HG02970 (cell line): ENCODE measurements around the gene TBX15.
A peak's percentile ranks its signal among the peaks of the same experiment; 100 is the strongest.
"Not testable (repeated sequence)": the region's sequence is repeated elsewhere in the genome, so short reads cannot be mapped to it uniquely, and the experiment has no call there.

Experiments used
- ATAC-seq: cut with Tn5 transposase; IDR thresholded peaks from one replicate; pipeline ENCODE4 v1.9.1; 2021; ENCODE audit warnings: mild to moderate bottlenecking, moderate library complexity, moderate number of reproducible peaks; ENCODE audit not compliant: unreplicated experiment, low FRiP score

TBX15 gene

DNA sequence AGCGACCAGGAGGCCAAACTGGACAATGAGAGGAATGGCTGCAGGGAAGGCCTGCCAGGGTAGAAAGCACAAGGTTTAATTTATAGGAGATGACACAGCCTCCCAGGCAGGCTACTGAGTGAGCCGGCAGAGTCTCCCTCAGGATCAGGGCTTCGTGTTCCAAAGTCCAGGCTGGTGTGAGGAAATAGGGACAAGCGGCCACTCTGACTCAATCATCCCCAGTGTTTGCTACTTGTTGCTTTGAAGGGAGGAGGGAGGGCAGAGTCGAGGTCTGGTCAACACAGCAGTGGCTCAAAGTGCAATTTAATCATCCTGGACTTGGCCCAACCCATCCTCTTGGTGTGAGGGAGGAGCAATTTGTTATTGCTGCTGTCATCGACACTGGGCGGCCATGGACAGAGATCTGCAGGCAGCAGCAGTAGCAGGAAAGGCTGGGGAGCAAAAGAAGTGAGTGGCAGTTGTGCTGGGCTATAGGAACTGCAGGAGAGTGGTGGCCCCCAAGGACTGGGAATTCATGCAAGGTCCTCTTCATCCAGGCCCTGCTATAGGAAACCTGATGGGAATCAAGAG, 27.5 kb downstream of the TBX15 start:
- no peak for ATAC-seq

DNA sequence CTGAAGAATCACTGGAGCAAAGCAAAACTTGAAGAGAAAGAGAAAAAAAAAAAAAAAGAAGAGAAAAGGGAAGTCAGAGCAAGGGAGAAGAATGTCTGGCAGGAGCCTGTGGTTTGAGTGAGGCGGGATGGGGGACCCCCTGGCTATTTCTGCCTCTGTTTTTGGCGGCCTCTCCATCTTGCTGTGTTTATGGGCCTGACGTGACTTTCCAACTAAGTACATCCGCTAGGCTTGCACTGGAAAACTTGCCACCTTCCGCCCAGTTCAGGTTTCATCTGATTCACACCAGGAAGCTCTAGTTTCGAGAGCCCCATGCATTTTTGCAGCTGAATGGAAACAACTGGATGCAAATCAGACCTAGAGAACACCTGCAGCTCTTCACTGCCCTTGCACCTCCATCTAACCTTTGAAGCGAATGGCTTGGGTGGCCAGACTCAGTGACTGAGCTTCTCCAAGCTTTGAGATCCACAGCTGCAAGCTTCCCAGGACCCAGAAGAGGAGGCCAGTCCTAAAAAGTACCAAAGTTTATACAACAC, 28.0 kb downstream of the TBX15 start:
- ATAC-seq, result peak; percentile 82

DNA sequence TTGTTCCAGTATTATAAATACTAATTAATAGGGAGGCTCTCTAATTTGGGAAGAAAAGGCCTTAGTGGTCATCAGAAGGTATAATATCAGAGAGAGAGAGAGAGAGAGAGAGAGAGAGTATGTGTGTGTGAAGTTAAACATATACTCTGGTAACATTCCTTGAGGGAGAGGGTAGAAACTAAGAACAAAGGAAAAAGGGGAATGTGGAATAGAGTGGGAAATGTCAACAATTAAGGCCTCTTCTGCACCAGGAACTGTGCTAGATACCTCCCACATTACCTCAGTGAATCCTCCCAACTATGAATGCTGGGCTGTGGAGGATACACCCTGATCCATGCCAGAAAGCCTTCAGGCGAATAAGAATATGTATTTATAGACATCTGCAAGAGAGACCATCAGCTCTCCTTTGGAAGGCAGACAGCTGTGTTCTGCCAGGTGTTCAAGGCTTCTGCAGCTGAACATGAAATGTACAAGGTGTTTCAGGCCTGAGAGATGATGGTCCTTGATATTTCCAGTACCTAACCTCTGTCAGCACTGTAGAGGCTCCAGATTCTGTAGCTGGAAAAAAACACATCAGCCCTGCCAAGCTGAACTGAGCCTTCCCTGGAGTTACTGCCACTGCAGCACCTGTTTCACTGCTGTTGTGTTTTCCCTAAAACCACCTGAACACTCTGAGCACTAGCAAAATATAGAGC, 29.1 kb downstream of the TBX15 start:
- no peak for ATAC-seq

DNA sequence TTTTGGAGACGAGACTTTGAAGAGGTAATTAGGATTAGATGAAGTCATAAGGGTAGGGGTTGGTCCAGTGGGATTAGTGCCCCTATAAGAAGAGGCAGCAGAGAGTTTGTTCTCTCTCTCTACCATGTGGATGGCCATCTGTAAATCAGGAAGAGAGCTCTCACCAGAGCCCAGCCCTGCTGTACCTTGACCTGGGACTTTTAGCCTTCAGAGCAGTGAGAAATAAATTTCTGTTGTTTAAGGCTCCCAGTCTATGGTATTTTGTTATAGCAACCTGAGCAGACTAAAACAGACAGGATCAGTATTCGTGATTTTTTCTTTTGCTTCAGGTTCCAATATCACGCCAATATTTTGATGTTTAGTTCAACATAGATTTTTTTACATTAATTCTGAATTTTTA, 30.0 kb downstream of the TBX15 start:
- no peak for ATAC-seq

DNA sequence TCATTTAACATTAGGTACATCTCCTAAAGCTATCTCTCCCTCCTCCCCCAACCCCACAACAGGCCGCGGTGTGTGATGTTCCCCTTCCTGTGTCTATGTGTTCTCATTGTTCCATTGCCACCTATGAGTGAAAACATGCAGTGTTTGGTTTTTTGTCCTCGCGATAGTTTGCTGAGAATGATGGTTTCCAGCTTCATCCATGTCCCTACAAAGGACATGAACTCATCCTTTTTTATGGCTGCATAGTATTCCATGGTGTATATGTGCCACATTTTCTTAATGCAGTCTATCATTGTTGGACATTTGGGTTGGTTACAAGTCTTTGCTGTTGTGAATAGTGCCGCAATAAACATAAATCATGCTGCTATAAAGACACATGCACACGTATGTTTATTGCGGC, 30.6 kb downstream of the TBX15 start:
- ATAC-seq, result not testable (repeated sequence)

GRCh38 chr1:118954301-118954905, 33.7 kb downstream of the TBX15 start:
- ATAC-seq, result no peak

DNA sequence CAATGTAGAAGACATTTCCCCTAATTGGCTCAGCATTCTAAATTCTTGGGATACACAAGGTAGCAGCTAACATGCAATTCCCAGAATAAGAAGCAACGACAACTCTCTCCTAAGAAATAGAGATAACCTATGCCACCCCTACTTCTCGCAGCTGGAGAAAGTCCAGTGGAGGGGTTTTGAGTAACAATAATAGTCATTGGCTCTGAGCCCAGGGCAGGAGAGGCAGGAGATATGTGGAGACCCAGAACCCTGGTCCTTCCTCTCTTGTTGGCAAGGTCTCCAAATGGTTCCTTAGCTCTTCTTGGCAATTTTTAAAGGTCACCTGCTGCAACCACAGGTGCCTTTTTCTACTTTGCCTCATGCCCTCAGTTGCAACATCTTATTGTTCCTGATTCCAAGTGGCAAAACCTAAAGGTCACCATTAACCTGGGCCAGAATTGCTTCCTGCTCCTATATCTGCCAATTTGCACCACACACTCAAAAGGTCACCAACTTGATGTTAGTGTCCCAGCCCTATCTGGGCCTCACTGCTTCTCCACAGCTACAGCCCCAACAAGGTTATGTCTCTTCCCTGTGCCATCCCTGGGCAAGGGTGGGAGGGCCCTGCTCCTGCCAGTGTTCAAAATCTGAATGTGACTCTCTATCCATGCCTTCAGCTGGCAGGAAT, 36.7 kb downstream of the TBX15 start:
- no peak for ATAC-seq

- ATAC-seq, result no peak
Measured at GRCh38 chr1:118949315-118949714, 38.8 kb downstream of the TBX15 start.

- no peak for ATAC-seq
Measured at GRCh38 chr1:118948846-118949245, 39.3 kb downstream of the TBX15 start.

DNA sequence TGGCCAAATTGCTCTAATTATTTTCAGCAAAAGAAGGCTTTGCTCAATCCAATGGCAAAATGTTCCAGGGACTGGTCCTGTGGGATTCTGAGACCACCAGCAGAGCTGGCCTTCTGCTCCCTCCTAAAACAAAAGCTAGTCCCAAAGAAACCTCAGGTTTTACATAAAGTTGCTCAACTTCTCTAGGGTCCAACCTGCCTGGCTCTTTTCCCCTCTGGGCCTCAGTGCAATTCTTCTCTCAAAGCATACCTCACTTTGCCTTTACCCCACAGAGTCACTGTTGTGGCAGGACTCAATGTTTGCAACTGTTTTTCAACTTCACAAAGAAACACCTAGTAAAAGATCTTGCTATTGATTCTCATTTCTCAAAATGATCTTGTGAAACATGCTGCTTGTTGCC, 39.8 kb downstream of the TBX15 start:
- ATAC-seq, result no peak

DNA sequence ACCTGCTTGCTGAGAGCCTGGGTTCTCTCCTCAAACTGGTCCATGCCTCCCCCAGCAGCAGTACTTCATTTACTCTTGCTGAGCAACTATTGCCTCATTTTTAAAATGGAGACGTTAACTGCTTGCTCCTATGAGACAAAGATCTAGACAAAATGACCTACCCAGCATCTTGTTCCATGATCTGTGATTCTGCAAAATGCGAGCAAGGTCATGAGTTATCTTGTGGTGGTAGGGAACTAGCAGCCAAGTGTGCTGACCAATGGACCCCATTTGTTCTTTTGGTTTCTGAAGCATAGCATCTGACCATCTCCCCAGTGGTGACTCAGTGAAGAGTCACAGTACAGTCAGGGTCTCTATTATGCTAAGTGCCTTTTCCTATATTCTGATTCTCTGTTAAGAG, 40.4 kb downstream of the TBX15 start:
- ATAC-seq, result no peak

DNA sequence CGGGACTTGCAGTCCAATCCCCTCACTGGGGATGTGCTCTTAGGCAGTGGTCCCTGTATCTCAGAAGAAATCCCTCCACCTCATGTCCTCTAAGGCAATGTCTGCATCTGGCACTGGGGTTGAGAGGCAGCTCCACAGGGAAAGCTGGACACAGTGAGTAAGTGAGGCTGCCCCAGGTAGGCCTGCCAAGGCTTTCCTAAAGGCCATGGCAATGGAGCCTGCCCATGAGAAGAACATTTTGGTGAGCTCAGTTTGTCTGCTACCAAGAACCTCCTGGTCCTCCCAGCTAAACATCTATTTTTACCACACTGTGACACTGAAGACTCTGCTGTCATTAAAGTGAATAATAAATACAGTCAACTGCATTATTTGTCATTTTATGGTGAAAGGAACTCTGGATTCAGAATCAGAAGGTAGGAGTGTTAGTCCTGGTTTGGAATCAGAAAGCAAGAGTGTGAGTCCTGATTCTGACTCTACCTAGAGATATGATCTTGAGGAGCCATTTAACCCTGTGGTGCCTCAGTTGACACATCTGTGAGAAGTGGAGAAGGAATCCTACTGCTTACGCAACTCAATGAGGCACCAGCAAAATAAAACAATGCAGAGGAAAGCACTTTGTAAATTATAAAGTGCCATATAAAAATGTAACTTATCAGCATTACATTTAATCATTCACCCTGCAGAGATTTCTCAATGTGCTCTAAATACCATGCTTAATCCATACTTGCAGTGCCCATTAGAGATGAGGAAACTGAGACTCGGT, 41.0 kb downstream of the TBX15 start:
- ATAC-seq, result no peak

DNA sequence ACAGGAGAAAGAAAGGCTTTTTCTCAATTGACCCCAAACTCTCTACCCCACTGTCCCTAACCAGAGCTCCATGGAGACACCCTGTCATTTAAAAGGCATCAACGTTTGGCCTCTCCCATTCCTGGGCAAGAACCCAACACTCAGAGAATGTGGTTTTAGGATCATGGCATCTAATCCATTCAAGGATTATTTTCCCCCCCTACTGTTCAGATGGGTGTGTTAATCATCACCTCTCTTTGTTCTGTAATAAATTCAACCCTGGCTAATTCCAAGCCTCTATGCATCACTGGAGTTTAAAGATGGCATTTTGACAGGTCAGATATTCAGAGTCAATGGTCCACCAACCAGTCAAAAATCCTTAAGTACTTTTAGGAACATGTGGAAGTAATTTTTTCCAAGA, 42.7 kb downstream of the TBX15 start:
- ATAC-seq, result no peak

- no peak for ATAC-seq
Measured at GRCh38 chr1:118944546-118944945, 43.6 kb downstream of the TBX15 start.

GRCh38 chr1:118944133-118944532, 44.0 kb downstream of the TBX15 start:
- ATAC-seq, result no peak

- ATAC-seq, result no peak
Measured at GRCh38 chr1:118940957-118941356, 47.2 kb downstream of the TBX15 start.

DNA sequence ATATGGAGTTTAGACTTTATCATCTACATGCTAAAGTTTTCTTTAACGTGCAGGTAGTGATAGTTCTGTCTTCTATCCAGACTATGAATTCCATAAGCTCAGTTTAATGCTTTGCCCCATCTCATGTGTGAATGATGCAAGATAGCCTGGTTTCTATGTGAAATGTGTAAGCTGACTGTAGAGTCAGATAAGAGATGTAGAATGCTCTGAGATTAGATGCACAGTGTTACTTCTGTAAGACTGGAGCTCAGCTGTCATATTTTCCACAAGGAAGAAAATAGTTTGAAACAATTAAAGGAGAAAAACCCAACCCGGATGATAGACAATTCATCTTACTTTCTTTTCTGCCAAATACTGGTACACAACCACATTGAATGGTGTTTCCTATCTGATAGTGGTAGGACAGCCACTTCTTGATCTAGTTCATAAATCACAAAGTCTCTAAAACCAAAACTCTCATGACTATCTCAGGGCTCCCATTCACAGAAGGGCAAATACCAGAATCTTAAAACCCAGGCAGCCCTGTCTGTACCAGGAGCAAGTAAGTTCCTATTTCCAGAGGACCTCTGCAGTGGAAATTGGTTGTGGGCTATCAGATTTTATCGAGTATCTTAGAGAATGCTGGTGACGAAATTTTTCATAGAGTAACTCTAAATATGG, 50.6 kb downstream of the TBX15 start:
- ATAC-seq, result no peak

- no peak for ATAC-seq
Measured at GRCh38 chr1:118934706-118935105, 53.4 kb downstream of the TBX15 start.

- ATAC-seq, result no peak
Measured at GRCh38 chr1:118933051-118933781, 54.9 kb downstream of the TBX15 start.
